Large intestine (tissue), 3 donors: Measurements from ENCODE around the gene BMP2K. TPM values are rescaled to one million over a fixed set of nuclear protein-coding genes. Genes with fewer than 3 reads are reported as not detected.
A peak's percentile ranks its signal among the peaks of the same experiment; 100 is the strongest.
"Not testable (repeated sequence)": the region's sequence is repeated elsewhere in the genome, so short reads cannot be mapped to it uniquely, and the experiment has no call there.

Experiments used
- DNase-seq, 2 donors: peaks; one replicate each; pipeline versions ENCODE4 v3.0.0 to v3.0.0-alpha.2; 2013
- H3K27ac ChIP-seq: one replicate; pipeline ENCODE4 v1.5.1; 2013; ENCODE audit warnings: low read length
- H3K27me3 ChIP-seq: 2 replicates; pipeline ENCODE4 v1.6.1; 2013; ENCODE audit warnings: low read length; ENCODE audit not compliant: control insufficient read depth, insufficient read depth
- H3K36me3 ChIP-seq: 2 replicates; pipeline ENCODE4 v1.6.1; 2013; ENCODE audit warnings: low read length; ENCODE audit not compliant: control insufficient read depth, insufficient read depth
- H3K4me1 ChIP-seq: one replicate; pipeline ENCODE4 v1.6.1; 2013; ENCODE audit warnings: low read length; ENCODE audit not compliant: control insufficient read depth, insufficient read depth
- H3K4me3 ChIP-seq: one replicate; pipeline ENCODE4 v1.5.1; 2013; ENCODE audit warnings: low read length
- H3K9me3 ChIP-seq: one replicate; pipeline ENCODE4 v1.6.1; 2013; ENCODE audit warnings: mild to moderate bottlenecking, low read depth, low read length, moderate library complexity; ENCODE audit not compliant: control insufficient read depth
- WGBS: methylation state at CpG from one replicate; pipeline ENCODE4 v1.1.5; 2013; ENCODE audit warnings: low lambda C conversion rate; ENCODE audit not compliant: insufficient coverage; 5-methylcytosine and 5-hydroxymethylcytosine counted together
- polyA plus RNA-seq: library from polyadenylated mRNA; unstranded; fragments of 120-200 nt; gene quantifications from one replicate; pipeline ENCODE4 v1.2.1, GENCODE V29; 2013

Gene BMP2K
- polyA plus RNA-seq, 1 donor: 77.6 TPM

DNA sequence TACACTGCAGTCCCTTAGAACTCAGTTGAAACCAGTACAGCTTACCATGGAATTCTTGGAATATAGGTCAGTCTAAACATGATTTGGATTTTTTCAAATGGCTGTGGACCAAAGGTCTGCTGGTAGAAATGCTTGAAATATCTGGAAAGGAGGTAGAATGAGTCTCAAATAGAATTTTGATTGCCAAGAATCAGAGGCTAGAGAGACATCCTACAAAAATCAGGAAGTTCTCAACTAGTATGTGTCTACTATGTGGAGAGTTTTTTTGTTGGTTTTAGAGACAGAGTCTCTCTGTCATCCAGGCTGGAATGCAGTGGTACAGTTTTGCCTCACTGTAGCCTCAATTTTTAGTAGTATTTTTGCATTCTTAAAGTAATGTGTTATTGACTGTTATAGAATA lies 109.4 kb downstream of the BMP2K start:
- H3K27ac ChIP-seq: no peak overlapping the region
- no peaks in the 10 kb centered on the region for H3K4me1 ChIP-seq
- H3K4me3 ChIP-seq: no peak overlapping the region
- H3K27me3 ChIP-seq: no peaks in the 10 kb centered on the region
- H3K36me3 ChIP-seq: peaks cover 27% of the 10 kb centered on the region
- H3K9me3 ChIP-seq: no peaks in the 10 kb centered on the region
- DNase-seq: no peak

DNA sequence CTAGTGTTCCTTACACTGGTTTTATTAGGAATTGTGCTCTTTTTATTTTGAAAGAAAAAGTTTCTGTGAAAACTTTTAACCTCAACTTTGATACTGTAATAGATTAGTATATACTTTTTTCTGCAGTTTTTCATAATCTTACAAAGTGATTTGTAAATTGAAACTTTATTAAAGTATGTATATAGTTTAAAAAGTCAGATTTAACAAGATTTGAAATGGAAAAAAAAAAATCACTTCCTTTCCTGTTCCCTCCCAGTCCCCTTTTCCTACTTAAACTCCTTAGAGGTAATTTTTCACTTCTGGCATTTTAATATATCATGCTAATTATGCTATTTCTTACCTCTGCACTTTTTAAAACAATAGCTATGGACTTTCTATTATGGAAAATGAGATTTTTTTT lies 113.8 kb downstream of the BMP2K start:
- DNase-seq: no peak
- no peak overlapping the region for H3K27ac ChIP-seq
- H3K27me3 ChIP-seq: no peaks in the 10 kb centered on the region
- H3K36me3 ChIP-seq: peaks cover 37% of the 10 kb centered on the region
- no peaks in the 10 kb centered on the region for H3K4me1 ChIP-seq
- no peak overlapping the region for H3K4me3 ChIP-seq
- H3K9me3 ChIP-seq: no peaks in the 10 kb centered on the region

DNA sequence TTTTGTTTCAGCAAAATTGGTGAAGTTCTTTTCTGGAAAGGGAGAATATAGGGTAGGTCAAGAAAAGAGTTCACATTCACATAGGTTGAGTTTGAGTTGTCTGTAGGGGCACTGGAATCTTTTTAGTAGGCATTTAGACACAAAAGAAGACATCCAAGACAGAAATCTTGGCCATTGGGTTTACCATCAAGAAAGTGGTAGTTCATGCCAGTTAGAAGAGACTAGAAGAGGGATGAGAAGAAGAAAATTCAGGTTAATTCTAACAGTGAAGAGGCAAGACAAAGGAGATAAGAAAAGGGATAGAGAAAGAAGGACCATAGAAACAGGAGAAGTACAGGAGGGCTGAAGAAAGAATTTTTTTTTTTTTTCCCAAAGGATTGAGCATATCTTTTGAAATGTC lies 123.2 kb downstream of the BMP2K start:
- Histone ChIP-seq H3K4me3 (no peak overlapping the region), H3K27me3 (no peaks in the 10 kb centered on the region), H3K4me1 (no peaks in the 10 kb centered on the region), H3K9me3 (no peaks in the 10 kb centered on the region), H3K36me3 (peaks cover 18% of the 10 kb centered on the region), H3K27ac (no peak overlapping the region)
- no peak for DNase-seq

GRCh38 chr4:78901882-78902281 lies 125.7 kb downstream of the BMP2K start:
- Histone ChIP-seq H3K9me3 (no peaks in the 10 kb centered on the region), H3K27me3 (no peaks in the 10 kb centered on the region), H3K27ac (no peak overlapping the region), H3K4me3 (no peak overlapping the region), H3K4me1 (no peaks in the 10 kb centered on the region), H3K36me3 (peaks cover 7% of the 10 kb centered on the region)
- no peak for DNase-seq
- no CpG with 5 or more reads among the region's 2 CpGs for WGBS

- no peak overlapping the region for H3K4me3 ChIP-seq
- no CpG with 5 or more reads among the region's 1 CpG for WGBS
- no peaks in the 10 kb centered on the region for H3K9me3 ChIP-seq
- peaks cover 7% of the 10 kb centered on the region for H3K36me3 ChIP-seq
- no peak overlapping the region for H3K27ac ChIP-seq
- DNase-seq: peak; percentile 20 to 65
- H3K4me1 ChIP-seq: no peaks in the 10 kb centered on the region
- H3K27me3 ChIP-seq: no peaks in the 10 kb centered on the region
Measured at GRCh38 chr4:78902298-78902697, 126.1 kb downstream of the BMP2K start.

DNA sequence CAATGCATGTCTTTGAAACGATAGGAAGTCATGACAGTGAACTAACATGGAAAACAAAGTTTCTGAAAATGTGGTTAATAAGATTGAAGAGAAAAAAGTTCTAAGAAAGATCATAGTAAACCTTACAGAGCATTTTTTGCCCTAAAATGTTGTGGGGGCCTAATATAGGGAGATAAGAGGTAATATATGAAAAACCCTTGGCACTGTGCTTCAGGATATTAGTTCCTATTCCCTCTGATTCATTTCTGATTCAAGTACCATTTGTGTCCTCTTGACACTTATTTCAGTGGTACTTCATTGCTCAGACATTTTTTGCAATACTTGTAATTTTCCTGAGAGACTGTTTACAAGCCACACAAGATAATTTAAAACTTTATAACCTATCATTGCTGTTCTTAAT lies 128.0 kb downstream of the BMP2K start:
- DNase-seq: no peak
- H3K4me3 ChIP-seq: no peak overlapping the region
- peaks cover 4% of the 10 kb centered on the region for H3K36me3 ChIP-seq
- no peaks in the 10 kb centered on the region for H3K27me3 ChIP-seq
- no peak overlapping the region for H3K27ac ChIP-seq
- H3K9me3 ChIP-seq: no peaks in the 10 kb centered on the region
- no peaks in the 10 kb centered on the region for H3K4me1 ChIP-seq
- 73% methylated on average over 1 of the region's 1 CpG for WGBS

GRCh38 chr4:78907638-78908037 lies 131.5 kb downstream of the BMP2K start:
- 100% methylated on average over 2 of the region's 6 CpGs for WGBS
- H3K36me3 ChIP-seq: peaks cover 23% of the 10 kb centered on the region
- H3K9me3 ChIP-seq: no peaks in the 10 kb centered on the region
- no peak overlapping the region for H3K27ac ChIP-seq
- H3K4me1 ChIP-seq: no peaks in the 10 kb centered on the region
- no peaks in the 10 kb centered on the region for H3K27me3 ChIP-seq
- DNase-seq: no peak
- no peak overlapping the region for H3K4me3 ChIP-seq

GRCh38 chr4:78908974-78909373 lies 132.8 kb downstream of the BMP2K start:
- 80% methylated on average over 1 of the region's 6 CpGs for WGBS
- H3K4me3 ChIP-seq, DNase-seq, H3K27ac ChIP-seq, H3K9me3 ChIP-seq, H3K4me1 ChIP-seq, H3K27me3 ChIP-seq: not testable (repeated sequence)
- peaks cover 23% of the 10 kb centered on the region for H3K36me3 ChIP-seq

- H3K9me3 ChIP-seq: no peaks in the 10 kb centered on the region
- no peaks in the 10 kb centered on the region for H3K4me1 ChIP-seq
- no peak overlapping the region for H3K4me3 ChIP-seq
- H3K27ac ChIP-seq: no peak overlapping the region
- DNase-seq: no peak
- H3K36me3 ChIP-seq: peaks cover 25% of the 10 kb centered on the region
- no peaks in the 10 kb centered on the region for H3K27me3 ChIP-seq
- 100% methylated on average over 2 of the region's 2 CpGs for WGBS
Measured at GRCh38 chr4:78910612-78911011, 134.5 kb downstream of the BMP2K start.

- H3K36me3 ChIP-seq: peaks cover 3% of the 10 kb centered on the region
- DNase-seq: no peak
- H3K4me3 ChIP-seq: no peak overlapping the region
- no peak overlapping the region for H3K27ac ChIP-seq
- H3K4me1 ChIP-seq: peaks cover 4% of the 10 kb centered on the region
- no peaks in the 10 kb centered on the region for H3K9me3 ChIP-seq
- no CpG with 5 or more reads among the region's 4 CpGs for WGBS
- no peaks in the 10 kb centered on the region for H3K27me3 ChIP-seq
Measured at GRCh38 chr4:78922207-78922606, 146.1 kb downstream of the BMP2K start.

GRCh38 chr4:78923464-78924312 lies 147.5 kb downstream of the BMP2K start:
- peak; percentile 57 to 87 for DNase-seq
- Histone ChIP-seq H3K27me3 (no peaks in the 10 kb centered on the region), H3K27ac (peak overlapping the region; percentile 37), H3K4me1 (peaks cover 4% of the 10 kb centered on the region), H3K36me3 (peaks cover 4% of the 10 kb centered on the region), H3K4me3 (peak overlapping the region; percentile 26), H3K9me3 (no peaks in the 10 kb centered on the region)
- WGBS: 69% methylated on average over 3 of the region's 4 CpGs
